GM21723 (cell line): Measurements from ENCODE around the gene SAG.
"Not testable (repeated sequence)": the region's sequence is repeated elsewhere in the genome, so short reads cannot be mapped to it uniquely, and the experiment has no call there.

Source experiments
- ATAC-seq: cut with Tn5 transposase; IDR thresholded peaks from one replicate; pipeline ENCODE4 v1.9.1; 2021; ENCODE audit warnings: mild to moderate bottlenecking, moderate library complexity; ENCODE audit not compliant: unreplicated experiment

SAG gene

GRCh38 chr2:233328922-233329321 lies 21.3 kb downstream of the SAG start:
- ATAC-seq: no peak

DNA sequence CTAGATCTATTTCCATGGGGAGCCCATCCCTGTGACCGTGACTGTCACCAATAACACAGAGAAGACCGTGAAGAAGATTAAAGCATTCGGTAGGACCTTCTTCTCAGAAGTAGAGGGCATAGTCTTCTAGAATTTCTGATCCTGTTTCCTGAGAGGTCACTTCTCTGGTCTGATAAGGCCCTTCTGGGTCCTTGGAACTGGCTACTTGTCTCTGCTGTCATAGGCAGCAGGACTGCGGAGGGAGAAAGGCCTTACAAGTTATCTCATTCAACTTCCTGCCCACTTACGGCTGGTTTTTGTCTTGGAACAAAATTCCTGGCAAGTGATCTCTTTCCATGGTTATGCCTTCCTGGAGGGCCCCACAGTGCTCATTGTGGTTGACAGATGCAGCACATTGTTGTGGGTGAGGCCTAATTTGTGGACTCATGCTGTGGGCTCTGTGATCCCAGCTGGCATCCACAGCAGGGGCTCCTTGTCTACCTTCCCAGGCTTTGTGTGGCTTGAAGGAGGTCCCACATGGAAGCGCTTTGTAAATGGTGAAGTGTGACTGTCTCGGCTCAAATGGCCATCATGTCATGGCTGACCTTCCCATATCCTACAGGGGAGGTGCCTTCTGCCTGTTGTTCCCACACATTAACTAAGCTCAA lies 22.0 kb downstream of the SAG start:
- no peak for ATAC-seq

DNA sequence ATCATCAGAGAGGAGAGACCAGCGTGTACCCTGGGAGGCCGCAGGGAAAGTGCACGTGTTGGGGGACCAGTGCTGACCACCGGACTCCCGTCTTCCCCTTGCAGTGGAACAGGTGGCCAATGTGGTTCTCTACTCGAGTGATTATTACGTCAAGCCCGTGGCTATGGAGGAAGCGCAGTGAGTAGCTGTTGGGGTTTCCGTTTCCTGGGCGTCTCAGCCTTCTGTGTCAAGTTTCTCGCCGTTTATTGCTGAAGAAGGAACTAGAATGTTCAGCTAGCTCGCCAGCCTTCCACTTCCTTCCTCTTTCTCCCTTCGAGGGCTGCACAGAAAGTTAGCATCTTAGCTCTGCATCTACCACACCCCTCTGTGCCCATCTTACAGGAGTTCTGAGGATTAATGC lies 23.9 kb downstream of the SAG start:
- ATAC-seq: peak; percentile 89

DNA sequence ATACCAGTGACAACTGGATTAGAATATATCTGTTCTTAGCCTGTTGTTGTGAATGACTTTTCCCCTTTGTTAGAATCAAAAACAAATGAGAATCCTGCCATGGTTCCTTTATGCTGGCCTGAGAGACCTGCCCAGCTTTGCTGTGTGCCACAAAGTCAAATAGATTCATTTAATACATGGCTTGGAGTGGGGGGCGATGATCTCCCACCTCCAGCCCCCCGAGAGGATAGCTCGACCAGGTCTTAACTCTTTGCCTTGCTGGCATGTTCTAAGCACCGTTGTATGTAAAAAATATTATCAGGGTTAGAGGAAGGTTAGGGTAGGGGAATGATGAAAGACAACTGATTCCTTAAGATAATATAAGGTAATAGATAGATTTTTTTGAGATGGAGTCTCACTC lies 24.5 kb downstream of the SAG start:
- no peak for ATAC-seq

- no peak for ATAC-seq
Observed at GRCh38 chr2:233334915-233335314, 27.3 kb downstream of the SAG start.

DNA sequence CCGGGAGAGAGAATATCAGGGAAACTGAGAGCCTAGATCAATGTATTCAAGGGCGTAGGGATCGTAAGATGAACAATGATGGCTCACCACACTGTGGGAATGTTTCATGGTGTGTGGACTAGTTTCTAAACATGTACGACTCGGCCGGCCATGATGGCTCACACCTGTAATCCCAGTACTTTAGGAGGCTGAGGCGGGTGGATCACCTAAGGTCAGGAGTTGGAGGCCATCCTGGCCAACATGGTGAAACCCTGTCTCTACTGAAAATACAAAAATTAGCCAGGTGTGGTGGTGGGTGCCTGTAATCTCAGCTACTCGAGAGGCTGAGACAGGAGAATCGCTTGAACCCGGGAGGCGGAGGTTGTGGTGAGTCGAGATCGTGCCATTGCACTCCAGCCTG lies 28.5 kb downstream of the SAG start:
- ATAC-seq: not testable (repeated sequence)

DNA sequence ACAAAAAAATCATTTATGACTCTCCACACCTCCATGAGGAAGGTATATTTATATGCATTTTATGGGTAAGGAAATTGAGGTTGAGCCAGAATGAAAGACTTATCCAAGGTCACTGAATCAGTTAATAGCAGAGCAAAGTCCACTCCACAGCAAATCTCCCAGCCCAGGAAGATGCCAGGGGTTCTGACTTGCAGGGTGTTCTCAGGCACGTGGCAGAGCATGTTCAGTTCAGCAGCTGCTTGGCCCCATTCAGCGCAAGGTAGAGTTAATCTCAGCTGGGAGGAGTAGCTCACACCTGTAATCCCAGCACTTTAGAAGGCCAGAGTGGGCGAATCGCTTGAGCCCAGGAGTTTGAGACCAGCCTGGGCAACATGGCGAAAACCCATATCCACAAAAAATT lies 28.9 kb downstream of the SAG start:
- ATAC-seq: no peak

DNA sequence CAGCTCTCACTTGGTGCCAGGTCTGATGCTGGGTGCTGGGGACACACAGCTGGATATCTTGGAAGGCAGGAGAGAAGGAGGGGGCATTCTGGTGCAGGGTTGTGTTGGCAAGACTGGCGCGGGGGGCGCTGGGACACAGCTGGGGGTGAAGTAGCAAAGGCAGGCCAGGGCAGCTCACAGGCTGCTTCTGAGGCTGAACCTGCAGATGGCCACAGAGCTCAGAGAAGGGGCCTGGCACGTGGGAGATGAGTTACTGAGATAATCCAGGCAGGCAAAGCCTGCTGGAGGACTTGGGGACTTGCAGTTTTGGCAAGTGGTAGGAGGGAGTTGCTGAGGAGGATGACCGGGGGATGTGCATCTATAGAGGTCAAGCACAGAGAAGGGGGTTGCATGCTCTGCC lies 30.4 kb downstream of the SAG start:
- ATAC-seq: no peak

DNA sequence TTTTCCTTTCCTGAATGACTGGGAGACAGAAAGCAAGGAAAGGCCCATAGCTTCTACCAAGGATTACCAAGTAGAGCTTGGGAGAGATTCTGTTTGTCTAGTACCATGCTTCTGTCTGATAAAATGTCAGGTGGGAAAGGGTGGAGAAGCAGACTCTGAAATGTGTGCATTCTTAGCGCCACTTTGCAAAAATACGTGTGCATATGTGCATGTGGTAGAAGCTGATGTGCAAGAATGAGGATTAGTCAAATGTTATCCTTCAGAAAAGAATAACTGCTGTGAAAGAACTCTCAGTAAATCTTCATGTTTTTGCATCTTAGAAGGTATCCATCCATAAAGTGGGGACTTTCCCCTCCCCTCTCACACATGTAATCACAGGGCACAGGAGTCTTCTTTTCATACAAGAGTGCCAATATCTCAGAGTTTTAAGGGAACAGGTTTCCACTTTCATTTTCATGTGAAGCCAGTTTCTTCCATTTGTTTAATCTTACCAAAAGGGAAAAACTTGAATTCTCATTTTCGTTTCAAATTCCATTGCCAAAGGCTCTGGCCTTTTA lies 31.3 kb downstream of the SAG start:
- no peak for ATAC-seq

GRCh38 chr2:233339427-233339826 lies 31.8 kb downstream of the SAG start:
- no peak for ATAC-seq

DNA sequence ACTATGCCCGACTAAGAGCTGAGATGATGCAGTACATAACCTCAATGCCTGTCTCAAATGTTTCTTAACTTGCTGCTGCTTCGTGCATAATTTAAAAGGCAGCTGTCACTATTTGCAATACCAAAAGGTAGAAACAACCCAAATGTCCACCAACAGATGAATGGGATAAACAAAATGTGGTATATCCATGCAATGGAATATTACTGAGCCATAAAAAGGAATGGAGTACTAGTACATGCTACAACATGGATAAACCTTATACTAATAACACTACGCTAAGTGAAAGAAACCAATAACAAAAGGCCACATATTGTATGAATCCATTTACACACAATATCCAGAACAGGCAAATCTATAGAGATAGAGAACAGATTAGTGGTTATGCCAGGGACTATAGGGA lies 33.7 kb downstream of the SAG start:
- no peak for ATAC-seq

GRCh38 chr2:233342301-233342700 lies 34.7 kb downstream of the SAG start:
- no peak for ATAC-seq

GRCh38 chr2:233343171-233343705 lies 35.6 kb downstream of the SAG start:
- no peak for ATAC-seq

GRCh38 chr2:233346376-233346775 lies 38.8 kb downstream of the SAG start:
- ATAC-seq: no peak

- ATAC-seq: no peak
Observed at GRCh38 chr2:233346930-233347329, 39.3 kb downstream of the SAG start.

DNA sequence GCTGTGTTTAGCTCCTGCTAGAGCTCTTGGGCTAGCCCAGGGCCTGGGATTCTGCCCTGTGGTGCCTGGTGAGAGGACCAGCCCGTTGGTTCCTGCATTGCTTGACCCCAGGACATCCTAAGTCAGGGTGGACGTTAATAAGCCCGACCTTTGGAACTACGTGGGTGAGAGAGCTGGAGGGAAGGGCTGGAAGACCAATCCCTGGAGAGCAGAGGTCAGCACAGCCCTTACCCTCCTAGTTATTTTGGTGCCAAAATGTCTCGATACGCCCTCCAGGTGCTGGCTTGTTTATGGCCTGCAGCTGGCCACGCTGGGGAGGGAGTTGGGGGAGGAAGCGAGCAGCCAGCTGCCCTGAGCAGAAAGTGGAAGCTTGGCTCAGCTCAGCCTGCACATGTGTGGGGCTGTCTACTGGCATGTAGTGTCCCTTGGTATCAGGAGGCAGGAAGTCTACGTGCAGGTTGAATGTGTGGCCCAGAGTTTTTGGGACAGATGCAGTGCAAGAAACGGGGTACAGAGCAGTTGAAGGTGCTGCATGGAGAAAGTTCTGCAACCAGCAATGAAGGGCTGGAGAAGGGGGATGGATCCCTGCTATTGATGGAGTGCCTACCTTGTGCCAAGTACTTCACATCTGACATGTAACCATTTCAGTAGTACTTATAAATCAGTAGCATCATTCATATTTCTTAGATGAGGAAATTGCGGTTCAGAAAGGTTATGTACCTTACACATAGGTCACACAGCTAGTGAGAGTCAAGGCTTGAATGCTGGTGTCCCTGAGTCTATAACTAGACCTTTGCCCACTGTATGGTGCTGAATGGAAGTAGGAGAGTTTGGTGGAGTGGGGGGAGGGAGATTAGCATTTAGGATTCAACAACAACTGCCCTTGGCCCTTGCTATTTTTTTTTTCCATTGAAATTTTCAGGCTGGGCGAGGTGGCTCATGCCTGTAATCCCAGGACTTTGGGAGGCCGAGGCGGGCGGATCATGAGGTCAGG lies 41.7 kb downstream of the SAG start:
- peak; percentile 64 for ATAC-seq

DNA sequence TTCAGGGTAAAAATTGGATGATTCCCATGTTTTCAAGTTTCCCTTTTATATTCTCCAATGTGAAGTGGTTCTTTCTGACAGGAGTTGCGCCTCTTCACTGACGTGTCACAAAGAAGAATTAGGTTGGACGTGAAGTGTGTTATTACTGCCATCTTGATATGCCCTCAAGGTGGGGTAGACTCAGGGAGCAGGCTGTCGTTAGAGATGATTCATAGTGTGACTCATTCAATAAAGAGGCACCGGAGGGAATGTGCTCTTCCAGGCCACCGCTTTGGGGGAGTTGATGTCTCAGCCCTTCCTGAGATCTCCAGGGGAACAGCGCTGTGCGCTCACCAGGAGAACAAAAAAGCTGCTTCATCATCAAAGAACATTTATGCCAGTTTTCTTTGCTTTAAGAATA lies 43.1 kb downstream of the SAG start:
- ATAC-seq: no peak

DNA sequence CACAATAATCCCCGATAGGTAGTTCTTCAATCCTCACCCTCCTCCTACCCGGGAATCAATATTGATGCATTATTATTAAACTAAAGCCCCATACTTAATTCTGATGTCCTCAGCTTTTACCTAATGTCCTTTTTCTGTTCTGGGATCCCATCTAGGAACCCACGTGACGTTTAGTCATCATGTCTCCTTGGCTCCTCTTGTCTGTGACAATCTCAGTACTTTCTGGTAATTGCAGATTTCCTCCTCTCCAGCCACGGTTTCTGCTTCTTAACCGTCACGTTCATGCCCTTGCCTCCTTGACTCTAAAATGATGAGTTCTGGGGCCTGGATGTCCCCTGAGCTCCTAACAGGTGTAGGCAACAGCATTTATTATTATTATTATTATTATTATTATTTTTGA lies 43.8 kb downstream of the SAG start:
- ATAC-seq: no peak

DNA sequence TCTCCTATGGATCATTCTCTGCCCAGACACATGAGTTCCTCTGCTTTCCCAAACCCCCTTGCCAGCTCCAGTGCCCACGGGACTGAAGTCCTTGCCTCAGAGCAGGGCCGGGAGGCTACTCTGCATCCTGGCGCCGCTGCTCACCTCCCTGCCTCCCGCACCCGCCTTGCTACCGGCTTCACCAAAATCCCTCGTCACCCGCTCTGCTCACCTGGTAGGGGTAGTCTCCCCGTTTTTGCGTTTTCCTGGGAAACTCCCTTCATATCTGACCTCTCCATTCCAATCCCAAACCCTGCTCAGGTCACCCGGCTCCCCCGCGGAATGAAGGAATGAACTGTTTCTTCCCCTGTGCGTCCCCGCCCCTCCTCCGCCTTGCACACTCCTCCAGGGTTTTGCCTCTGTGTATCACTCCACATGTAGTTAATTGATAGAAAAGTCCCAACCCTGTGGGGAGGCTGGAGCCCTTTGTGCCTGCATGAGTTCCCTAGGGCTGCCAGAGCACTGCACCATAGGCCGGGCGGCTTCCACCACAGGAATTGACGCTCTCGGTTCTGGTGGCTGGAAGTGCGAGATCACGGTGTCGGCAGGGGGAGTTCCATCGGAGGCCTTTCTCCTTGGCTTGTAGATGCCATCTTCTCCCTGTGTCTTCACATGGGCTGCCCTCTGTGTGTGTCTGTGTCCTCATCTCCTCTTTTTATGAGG lies 44.7 kb downstream of the SAG start:
- ATAC-seq: no peak

DNA sequence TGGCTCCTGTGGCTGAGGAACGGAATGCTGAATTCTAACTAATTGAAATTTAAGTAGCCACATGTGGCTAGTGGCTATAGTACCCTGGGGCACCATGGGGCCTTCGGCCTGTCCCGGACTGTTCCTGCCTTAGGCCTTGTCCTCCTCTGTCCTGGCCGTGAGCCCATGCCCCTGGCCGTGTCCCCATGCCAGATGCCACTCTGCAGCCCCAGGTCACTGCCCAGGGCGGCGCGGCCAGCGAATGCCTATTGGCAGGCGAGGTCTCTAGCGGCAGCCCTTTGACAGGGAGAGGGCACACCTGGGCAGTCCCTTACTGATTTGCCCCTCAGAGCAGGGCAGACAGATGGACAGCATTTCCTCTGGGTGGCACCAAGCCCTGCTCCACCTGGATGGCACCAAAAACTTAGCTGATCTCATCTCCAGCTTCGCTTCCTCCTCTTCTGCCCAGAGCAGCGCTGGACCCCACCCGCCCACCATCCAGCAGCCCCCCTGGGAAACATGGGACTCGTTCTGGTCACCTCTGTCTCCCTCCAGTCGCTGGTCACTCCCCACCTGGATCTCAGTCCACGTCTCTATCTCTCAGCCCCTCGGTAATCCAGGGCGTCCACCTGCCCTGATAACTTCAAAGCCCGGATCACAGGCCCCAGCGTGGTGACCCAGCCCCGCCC lies 45.6 kb downstream of the SAG start:
- ATAC-seq: peak; percentile 21
